Kidney epithelial cell (primary cell): ENCODE results near the gene LTBP1. TPM values are rescaled to one million over a fixed set of nuclear protein-coding genes. Genes with fewer than 3 reads are reported as not detected.

Experiments
- DNase-seq: peaks from one replicate; pipeline ENCODE4 v3.0.0-alpha.2; 2010; ENCODE audit warnings: low read depth
- H3K27me3 ChIP-seq: 2 replicates; pipeline ENCODE4 v1.6.0; 2011; ENCODE audit warnings: low read length; ENCODE audit not compliant: control insufficient read depth, insufficient read depth
- H3K36me3 ChIP-seq: 2 replicates; pipeline ENCODE4 v1.5.1; 2011; ENCODE audit warnings: low read length; ENCODE audit not compliant: control insufficient read depth, insufficient read depth
- H3K4me3 ChIP-seq: 2 replicates; pipeline ENCODE4 v1.5.1; 2011; ENCODE audit warnings: low read depth, mild to moderate bottlenecking, control low read depth, low read length
- CTCF ChIP-seq: IDR thresholded peaks from 2 replicates; pipeline ENCODE4 v1.5.1; 2011; ENCODE audit warnings: mild to moderate bottlenecking, moderate library complexity, low read length, control low read depth, inconsistent platforms; ENCODE audit not compliant: insufficient read depth, poor library complexity, severe bottlenecking
- total RNA-seq: library from RNA; depleted of rRNA; stranded (reverse); fragments of >200 nt; gene quantifications from 2 replicates; pipeline ENCODE4 v1.2.3, GENCODE V29; 2015

LTBP1 gene
- total RNA-seq, 1 donor from 2014 or later: 39.3 TPM

DNA sequence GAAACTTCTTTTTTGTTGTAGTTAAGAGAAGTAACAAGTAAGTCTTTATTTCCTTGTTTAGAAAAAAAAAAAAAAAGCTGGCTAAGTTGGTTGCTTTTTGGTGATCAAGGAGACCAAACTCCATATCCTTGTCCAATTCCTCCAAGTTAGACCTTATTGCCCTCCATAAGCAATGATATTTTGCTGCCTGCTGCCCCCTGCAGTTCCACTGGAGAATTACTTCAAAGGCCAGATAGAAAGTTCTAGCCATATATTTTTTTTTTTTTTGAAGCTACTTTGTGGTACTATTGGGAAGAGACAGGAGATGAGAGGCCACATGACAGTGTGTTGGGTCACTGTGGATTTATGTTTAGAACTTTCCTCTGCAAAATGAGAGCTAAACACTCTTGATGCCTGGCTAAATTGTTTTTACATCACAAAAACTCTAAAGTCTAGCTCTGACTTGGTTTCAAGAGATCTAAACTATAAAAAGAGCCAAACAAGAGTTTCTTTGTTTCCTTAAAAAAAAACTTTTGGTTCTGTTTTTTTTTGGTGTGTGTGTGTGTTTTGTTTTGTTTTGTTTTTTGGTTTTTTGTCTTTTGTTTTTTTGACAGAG lies 449.0 kb downstream of the LTBP1 start:
- DNase-seq: no peak
- peak; percentile 58 for TF ChIP-seq CTCF
- Histone ChIP-seq H3K27me3 (no peaks in the 10 kb centered on the region), H3K36me3 (no peaks in the 10 kb centered on the region), H3K4me3 (no peak overlapping the region)

- Histone ChIP-seq H3K27me3 (no peaks in the 10 kb centered on the region), H3K36me3 (no peaks in the 10 kb centered on the region), H3K4me3 (no peak overlapping the region)
- TF ChIP-seq CTCF: no peak
- no peak for DNase-seq
Observed at GRCh38 chr2:33404321-33404720, 457.6 kb downstream of the LTBP1 start.

DNA sequence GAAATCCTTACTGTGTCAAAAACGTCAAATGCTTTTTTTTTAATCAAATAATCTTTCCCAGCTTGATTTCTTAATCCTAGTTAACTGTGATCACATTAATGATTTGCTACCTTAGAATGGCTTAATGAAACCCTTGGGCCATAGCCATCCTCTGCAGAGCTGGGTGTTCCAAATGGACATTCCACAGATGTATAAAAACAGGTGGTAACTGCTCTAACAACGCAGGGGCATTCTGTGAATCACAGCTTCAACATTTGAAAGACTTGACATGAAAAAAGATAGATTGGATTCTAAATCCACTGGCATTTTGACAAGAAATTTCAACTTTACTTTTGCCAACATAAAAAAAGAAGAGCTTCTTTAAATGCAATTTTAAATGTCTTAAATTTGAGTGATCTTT lies 459.9 kb downstream of the LTBP1 start:
- H3K4me3 ChIP-seq: no peak overlapping the region
- no peaks in the 10 kb centered on the region for H3K36me3 ChIP-seq
- DNase-seq: no peak
- no peaks in the 10 kb centered on the region for H3K27me3 ChIP-seq
- no peak for TF ChIP-seq CTCF

DNA sequence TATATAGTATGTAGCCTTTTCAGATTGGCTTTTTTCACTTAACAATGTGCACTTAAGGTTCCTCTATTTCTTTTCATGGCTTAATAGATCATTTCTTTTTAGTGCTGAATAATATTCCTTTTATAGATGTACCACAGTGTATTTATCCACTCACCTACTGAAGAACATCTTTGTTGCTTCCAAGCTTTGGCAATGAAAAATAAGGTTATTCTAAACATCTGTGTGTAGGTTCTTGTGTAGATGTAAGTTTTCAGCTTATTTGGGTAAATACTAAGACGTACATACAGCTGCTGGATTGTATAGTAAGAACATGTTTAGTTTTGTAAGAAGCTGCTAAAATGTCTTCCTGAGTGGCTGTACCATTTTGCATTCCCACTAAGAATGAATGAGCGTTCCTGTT lies 461.4 kb downstream of the LTBP1 start:
- Histone ChIP-seq H3K36me3 (no peaks in the 10 kb centered on the region), H3K4me3 (no peak overlapping the region), H3K27me3 (no peaks in the 10 kb centered on the region)
- TF ChIP-seq CTCF: no peak
- no peak for DNase-seq

DNA sequence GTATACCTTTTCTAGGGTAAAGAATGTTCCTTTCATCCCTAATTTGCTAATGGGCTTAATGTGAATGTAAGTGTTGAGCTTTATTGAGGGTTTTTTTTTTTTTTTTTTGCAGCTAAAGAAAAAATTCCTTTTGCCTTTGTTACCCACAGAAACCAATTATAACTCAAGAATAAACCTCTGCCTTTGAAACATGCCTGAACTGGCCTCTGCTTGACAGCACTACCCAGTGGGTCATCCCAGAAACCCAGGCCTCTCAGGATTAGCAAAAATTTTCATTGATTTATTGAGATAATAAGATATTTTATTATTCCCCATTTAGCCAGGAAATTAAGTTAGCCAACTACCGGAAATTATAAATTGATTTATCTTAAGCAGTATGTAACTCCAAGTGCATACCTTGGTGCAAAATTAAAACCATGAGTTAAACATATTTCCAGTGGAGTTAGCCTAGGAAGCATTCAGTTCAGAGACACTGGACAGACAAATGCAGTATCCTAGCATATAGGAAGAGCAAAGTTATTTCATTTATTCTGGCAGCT lies 462.7 kb downstream of the LTBP1 start:
- H3K27me3 ChIP-seq: no peaks in the 10 kb centered on the region
- no peak for DNase-seq
- TF ChIP-seq CTCF: no peak
- no peak overlapping the region for H3K4me3 ChIP-seq
- H3K36me3 ChIP-seq: no peaks in the 10 kb centered on the region

DNA sequence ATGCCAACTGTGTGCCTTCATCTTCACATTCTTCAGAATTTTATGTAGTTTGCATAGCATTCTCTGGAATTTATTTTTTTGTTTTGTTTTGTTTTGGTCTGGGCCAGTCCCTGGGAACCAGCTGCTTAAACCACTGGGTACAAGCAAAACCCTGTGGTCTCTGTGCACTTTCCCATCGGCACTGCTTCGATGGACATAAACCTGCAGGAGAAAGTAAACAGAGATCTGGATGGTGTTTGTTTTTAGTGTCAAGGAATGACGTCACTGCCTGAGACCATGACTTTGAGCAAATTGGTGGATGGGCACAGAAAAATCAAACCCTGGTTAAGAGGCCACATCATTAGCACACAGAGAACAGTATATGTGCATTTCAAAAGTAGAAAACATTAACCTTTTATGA lies 465.0 kb downstream of the LTBP1 start:
- TF ChIP-seq CTCF: no peak
- no peaks in the 10 kb centered on the region for H3K27me3 ChIP-seq
- DNase-seq: no peak
- no peak overlapping the region for H3K4me3 ChIP-seq
- H3K36me3 ChIP-seq: no peaks in the 10 kb centered on the region
